Measurements from ENCODE around the gene MYORG.

The MYORG gene

DNA sequence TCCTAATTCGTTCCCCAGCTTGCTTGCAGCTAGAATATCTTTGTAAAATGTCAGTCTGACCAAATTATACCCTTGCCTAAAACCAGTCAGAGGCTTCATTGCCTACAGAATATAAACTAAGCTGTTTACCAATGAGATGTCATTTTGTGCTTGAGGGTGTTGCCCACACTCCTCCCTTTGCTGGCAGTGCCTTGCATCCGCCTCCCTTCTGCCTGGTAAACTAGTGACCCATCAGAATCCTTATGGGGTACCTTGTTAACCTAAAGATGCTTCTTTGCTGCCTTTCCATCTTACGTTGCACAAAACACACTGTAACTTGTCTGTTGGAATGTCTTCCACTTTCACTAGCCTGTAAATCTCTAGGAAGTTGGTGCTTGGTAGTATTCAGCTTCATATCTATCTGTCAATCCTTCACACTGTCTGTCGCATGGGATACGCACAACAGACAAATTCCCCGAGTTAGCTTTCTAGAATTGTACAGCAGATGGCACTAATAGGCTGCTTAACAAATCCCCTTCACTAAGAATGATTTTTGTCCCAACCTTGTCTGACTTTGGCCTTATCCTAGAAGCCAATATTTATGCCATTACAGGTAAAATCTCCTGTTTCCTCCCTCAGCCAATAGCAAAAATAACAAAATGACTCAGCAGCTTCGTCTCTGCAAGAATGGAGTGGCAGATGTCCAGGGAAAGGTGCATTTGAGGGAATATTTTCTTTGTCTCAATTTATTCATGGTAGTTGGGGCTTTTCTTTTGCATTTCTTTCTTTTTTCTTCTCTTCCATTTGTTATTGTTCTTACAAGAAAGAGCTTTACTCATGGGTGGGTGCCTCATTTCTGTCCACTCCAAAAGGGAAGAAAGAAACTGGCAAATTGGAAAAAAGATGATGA, 44.4 kb downstream of the MYORG start:
- TF ChIP-seq CTCF (IDR thresholded peaks at IDR 0.05; ENCODE audit: borderline replicate concordance, insufficient read depth, low read depth, low read length) = peak; percentile 27; the same call in 1 of the 2 replicates
- H3K4me3 ChIP-seq (ENCODE audit: low read depth, low read length) = no peak overlapping the region

- no peak overlapping the region for H3K4me3 ChIP-seq (ENCODE audit: low read depth, low read length)
- TF ChIP-seq CTCF (IDR thresholded peaks at IDR 0.05; ENCODE audit: borderline replicate concordance, insufficient read depth, low read depth, low read length) = no peak
These were observed 45.5 kb downstream of the MYORG start for GRCh38 chr9:34331196-34331595.

GRCh38 chr9:34328987-34329832, 47.5 kb downstream of the MYORG start, which contains the start of the genes KIF24 and NUDT2:
Gene KIF24, minus strand, starts transcription at chr9:34329268. Its CDS starts 17,922 bp downstream, at chr9:34311346.
Gene NUDT2, plus strand, starts transcription at chr9:34329569. Its CDS starts 9,471 bp downstream, at chr9:34339040.
- H3K4me3 ChIP-seq (ENCODE audit: low read depth, low read length) = peak within 1 kb of the TSS; percentile 97
- no peak for TF ChIP-seq CTCF (IDR thresholded peaks at IDR 0.05; ENCODE audit: borderline replicate concordance, insufficient read depth, low read depth, low read length)

GRCh38 chr9:34328500-34328986, 48.2 kb downstream of the MYORG start:
- no peak for TF ChIP-seq CTCF (IDR thresholded peaks at IDR 0.05; ENCODE audit: borderline replicate concordance, insufficient read depth, low read depth, low read length)
- H3K4me3 ChIP-seq (ENCODE audit: low read depth, low read length) = peak overlapping the region; percentile 91

GRCh38 chr9:34326690-34327089, 50.0 kb downstream of the MYORG start:
- TF ChIP-seq CTCF (IDR thresholded peaks at IDR 0.05; ENCODE audit: borderline replicate concordance, insufficient read depth, low read depth, low read length) = no peak
- no peak overlapping the region for H3K4me3 ChIP-seq (ENCODE audit: low read depth, low read length)

- no peak overlapping the region for H3K4me3 ChIP-seq (ENCODE audit: low read depth, low read length)
- no peak for TF ChIP-seq CTCF (IDR thresholded peaks at IDR 0.05; ENCODE audit: borderline replicate concordance, insufficient read depth, low read depth, low read length)
These were observed 53.7 kb downstream of the MYORG start for GRCh38 chr9:34322899-34323591.

Data from GM12875 (cell line).